Endothelial cell of umbilical vein (primary cell): ENCODE data around the gene FER. TPM values are rescaled to one million over a fixed set of nuclear protein-coding genes. Genes with fewer than 3 reads are reported as not detected.

Source experiments
- BruUV-seq: library from RNA; stranded (reverse); fragments of 400-500 nt; replicated peaks from 2 replicates; lab custom pipeline; 2021; lab: Mats Ljungman, UMichigan
- CTCF ChIA-PET: fragments of 300-600, 350-600 bp; sonication (Branson Sonifier 250); formaldehyde crosslinking; loops from one replicate; lab custom pipeline; 2021; ENCODE audit warnings: antibody characterized with exemption, inconsistent platforms; lab: Charles Lee
- POLR2A ChIA-PET: fragments of 300-600, 350-600 bp; sonication (Branson Sonifier 250); formaldehyde crosslinking; loops from one replicate; lab custom pipeline; 2021; ENCODE audit warnings: antibody characterized with exemption, inconsistent platforms; lab: Charles Lee
- DNase-seq: peaks from one replicate; pipeline ENCODE4 v3.0.0-alpha.2; 2011; ENCODE audit warnings: low read depth, low spot score
- FAIRE-seq: peaks from 2 replicates; lab custom pipeline; 2011; peaks lifted over from hg19 to GRCh38; lab: Jason Lieb, UNC
- H2AFZ ChIP-seq: 2 replicates; pipeline ENCODE4 v1.6.0; 2012; ENCODE audit warnings: low read depth, low read length, control low read depth, inconsistent platforms
- H3K27ac ChIP-seq: 2 replicates; pipeline ENCODE4 v1.5.1; 2011; ENCODE audit warnings: low read depth, mild to moderate bottlenecking, control low read depth, low read length, moderate library complexity; ENCODE audit not compliant: insufficient read depth
- H3K27me3 ChIP-seq, 2 experiments: 2 replicates each; pipeline versions ENCODE4 v1.6.0 to v1.6.1; 2011; ENCODE audit warnings: low read length in 2 of 2, mixed read lengths in 1 of 2; ENCODE audit not compliant: control insufficient read depth in 2 of 2, insufficient read depth in 2 of 2
- H3K36me3 ChIP-seq, 2 experiments: 2 replicates in 1 of 2; 3 replicates in 1 of 2; pipeline ENCODE4 v1.5.1; 2011; ENCODE audit warnings: low read length in 2 of 2, mild to moderate bottlenecking in 1 of 2, moderate library complexity in 1 of 2; ENCODE audit not compliant: control insufficient read depth in 2 of 2, insufficient read depth in 2 of 2; ENCODE audit errors: extremely low read depth in 1 of 2
- H3K4me1 ChIP-seq: 3 replicates; pipeline ENCODE4 v1.5.1; 2011; ENCODE audit warnings: mild to moderate bottlenecking, low read length; ENCODE audit not compliant: control insufficient read depth, insufficient read depth; ENCODE audit errors: extremely low read depth
- H3K4me2 ChIP-seq: 2 replicates; pipeline ENCODE4 v1.6.1; 2011; ENCODE audit warnings: low read length, control low read depth, mixed read lengths; ENCODE audit not compliant: insufficient read depth
- H3K4me3 ChIP-seq, 3 experiments: fragments of 200-600 bp in 1 of 3; sonication (generic), shearing (Covaris generic) in 1 of 3; replicated peaks in 1 of 3; 2 replicates each; pipeline ENCODE4 v1.5.1; 2011 to 2016; ENCODE audit warnings: control low read depth in 3 of 3, low read length in 3 of 3, mild to moderate bottlenecking in 2 of 3, inconsistent platforms in 1 of 3, low read depth in 1 of 3, moderate library complexity in 1 of 3; ENCODE audit not compliant: insufficient read depth in 1 of 3
- H3K79me2 ChIP-seq: 2 replicates; pipeline ENCODE4 v1.6.0; 2012; ENCODE audit warnings: low read length, inconsistent platforms; ENCODE audit not compliant: control insufficient read depth, insufficient read depth
- H3K9ac ChIP-seq: replicated peaks from 2 replicates; pipeline ENCODE3; 2011; ENCODE audit warnings: low read length, control low read depth; ENCODE audit not compliant: insufficient read depth; ENCODE audit errors: extremely low read depth
- H3K9me1 ChIP-seq: replicated peaks from 3 replicates; pipeline ENCODE4 v1.6.0; 2011; ENCODE audit warnings: mild to moderate bottlenecking, low read length; ENCODE audit not compliant: control insufficient read depth, insufficient read depth; ENCODE audit errors: extremely low read depth
- H3K9me3 ChIP-seq: replicated peaks from 2 replicates; pipeline ENCODE4 v1.5.1; 2012; ENCODE audit warnings: low read length, inconsistent platforms; ENCODE audit not compliant: control insufficient read depth, insufficient read depth
- H4K20me1 ChIP-seq: replicated peaks from 2 replicates; pipeline ENCODE3; 2011; ENCODE audit warnings: mild to moderate bottlenecking, low read length; ENCODE audit not compliant: control insufficient read depth, insufficient read depth; ENCODE audit errors: extremely low read depth
- EZH2 ChIP-seq: IDR thresholded peaks from 2 replicates; pipeline ENCODE4 v1.6.1; 2012; ENCODE audit warnings: borderline replicate concordance, low read depth, mild to moderate bottlenecking, moderate library complexity, low read length, inconsistent platforms; ENCODE audit not compliant: severe bottlenecking
- FOS ChIP-seq: IDR thresholded peaks from 2 replicates; pipeline ENCODE4 v1.6.1; 2011; ENCODE audit warnings: mild to moderate bottlenecking, low read length, moderate library complexity, borderline replicate concordance; ENCODE audit not compliant: insufficient read depth
- GATA2 ChIP-seq: IDR thresholded peaks from 2 replicates; pipeline ENCODE4 v1.7.0; 2011; ENCODE audit warnings: low read depth, mild to moderate bottlenecking, moderate library complexity, mixed read lengths, low read length; ENCODE audit not compliant: insufficient read length, insufficient read depth
- JUN ChIP-seq: IDR thresholded peaks from 2 replicates; pipeline ENCODE4 v1.6.1; 2011; ENCODE audit warnings: borderline replicate concordance, low read depth; ENCODE audit not compliant: insufficient read length, insufficient read depth
- MYC ChIP-seq: IDR thresholded peaks from one replicate; pipeline ENCODE4 v1.6.1; 2011; ENCODE audit warnings: mild to moderate bottlenecking, low read depth, low read length
- POLR2A ChIP-seq: IDR thresholded peaks from 2 replicates; pipeline ENCODE4 v1.6.1; 2012; ENCODE audit warnings: low read depth, mild to moderate bottlenecking, control low read depth, low read length
- POLR2AphosphoS5 ChIP-seq: IDR thresholded peaks from 2 replicates; pipeline ENCODE4 v1.6.1; 2012; ENCODE audit warnings: low read depth, mild to moderate bottlenecking, control low read depth, low read length, moderate library complexity; ENCODE audit not compliant: insufficient read depth
- dilution Hi-C: fragments of 300-500 bp; cut with MboI; formaldehyde crosslinking; loops from one replicate; pipeline ENCODE4 v1.15.0; 2019; ENCODE audit warnings: low sequenced_read_pairs; ENCODE audit not compliant: extremely low pct_ligation_motif_present
- intact Hi-C: fragments of 100-400 bp; cut with micrococcal nuclease; formaldehyde crosslinking; loops from one replicate; pipeline ENCODE4 v1.10.0; 2022
- polyA plus RNA-seq, 4 experiments: library from polyadenylated mRNA; depleted of rRNA in 3 of 4; stranded (reverse) in 3 of 4; unstranded in 1 of 4; fragments of >200 nt; gene quantifications; 2 replicates each; pipeline versions ENCODE4 v1.2.1 to v1.2.3, GENCODE V29; 2011 to 2012; ENCODE audit warnings: missing spikeins in 1 of 4
- total RNA-seq: library from RNA; stranded (reverse); gene quantifications from 2 replicates; pipeline ENCODE4 v1.2.3, GENCODE V29; 2021
- TF ChIP-seq, protein P1 (sequence below), 2 donors: IDR thresholded peaks; 1 replicate in 1 of 2; 2 replicates in 1 of 2; pipeline ENCODE4 v1.5.1; 2011; ENCODE audit warnings: low read length in 2 of 2, mild to moderate bottlenecking in 2 of 2, moderate library complexity in 2 of 2, control low read depth in 1 of 2, inconsistent platforms in 1 of 2, low read depth in 1 of 2; ENCODE audit not compliant: insufficient read depth in 1 of 2; ENCODE audit errors: extremely low read depth in 1 of 2
- TF ChIP-seq, protein P2 (sequence below): IDR thresholded peaks from 2 replicates; pipeline ENCODE4 v1.6.1; 2011; ENCODE audit not compliant: insufficient read depth, insufficient read length

Gene FER
- total and polyA plus RNA-seq, 2 donors (not counting 3 experiments of a cell fraction or from before 2014, with no cell fraction given): 2.3 to 27.5 TPM

DNA sequence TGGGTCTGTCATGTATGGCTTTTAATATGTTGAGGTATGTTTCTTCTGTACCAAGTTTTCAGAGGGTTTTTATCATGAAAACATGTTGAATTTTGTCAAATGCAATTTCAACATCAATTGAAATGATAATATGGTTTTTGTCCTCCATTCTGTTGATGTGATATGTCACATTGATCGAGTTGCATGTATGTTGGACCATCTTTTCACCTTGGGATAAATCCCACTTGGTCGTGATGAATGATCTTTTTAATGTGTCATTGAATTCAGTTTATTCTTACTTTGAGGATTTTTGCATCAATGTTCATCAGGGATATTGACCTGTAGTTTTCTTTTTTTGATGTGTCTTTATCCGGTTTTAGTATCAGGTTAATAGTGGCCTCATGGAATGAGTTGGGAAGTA, 373.5 kb downstream of the FER start:
- intact Hi-C loops: no loop called here
- Histone ChIP-seq H3K9me1 (no peaks in the 10 kb centered on the region), H3K9ac (no peak overlapping the region), H3K79me2 (no peaks in the 10 kb centered on the region), H3K27me3 (no peaks in the 10 kb centered on the region), H3K4me3 (no peak overlapping the region), H4K20me1 (no peaks in the 10 kb centered on the region), H2AFZ (no peak overlapping the region), H3K4me1 (no peaks in the 10 kb centered on the region), H3K27ac (no peak overlapping the region), H3K9me3 (no peaks in the 10 kb centered on the region), H3K36me3 (no peaks in the 10 kb centered on the region), H3K4me2 (no peak overlapping the region)
- FAIRE-seq (no peak), DNase-seq (no peak)
- ChIA-PET CTCF (no interaction called here), POLR2A (no interaction called here)
- TF ChIP-seq GATA2 (no peak), EZH2 (no peak), MYC (no peak), JUN (no peak), FOS (no peak), POLR2A (no peak), POLR2AphosphoS5 (no peak)
- TF ChIP-seq, protein P1, sequence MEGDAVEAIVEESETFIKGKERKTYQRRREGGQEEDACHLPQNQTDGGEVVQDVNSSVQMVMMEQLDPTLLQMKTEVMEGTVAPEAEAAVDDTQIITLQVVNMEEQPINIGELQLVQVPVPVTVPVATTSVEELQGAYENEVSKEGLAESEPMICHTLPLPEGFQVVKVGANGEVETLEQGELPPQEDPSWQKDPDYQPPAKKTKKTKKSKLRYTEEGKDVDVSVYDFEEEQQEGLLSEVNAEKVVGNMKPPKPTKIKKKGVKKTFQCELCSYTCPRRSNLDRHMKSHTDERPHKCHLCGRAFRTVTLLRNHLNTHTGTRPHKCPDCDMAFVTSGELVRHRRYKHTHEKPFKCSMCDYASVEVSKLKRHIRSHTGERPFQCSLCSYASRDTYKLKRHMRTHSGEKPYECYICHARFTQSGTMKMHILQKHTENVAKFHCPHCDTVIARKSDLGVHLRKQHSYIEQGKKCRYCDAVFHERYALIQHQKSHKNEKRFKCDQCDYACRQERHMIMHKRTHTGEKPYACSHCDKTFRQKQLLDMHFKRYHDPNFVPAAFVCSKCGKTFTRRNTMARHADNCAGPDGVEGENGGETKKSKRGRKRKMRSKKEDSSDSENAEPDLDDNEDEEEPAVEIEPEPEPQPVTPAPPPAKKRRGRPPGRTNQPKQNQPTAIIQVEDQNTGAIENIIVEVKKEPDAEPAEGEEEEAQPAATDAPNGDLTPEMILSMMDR (IDR thresholded peaks at IDR 0.05; ENCODE audit: extremely low read depth in 1 of 2, insufficient read depth in 1 of 2, low read depth in 1 of 2, low read length in 2 of 2): no peak
- TF ChIP-seq, protein P2, sequence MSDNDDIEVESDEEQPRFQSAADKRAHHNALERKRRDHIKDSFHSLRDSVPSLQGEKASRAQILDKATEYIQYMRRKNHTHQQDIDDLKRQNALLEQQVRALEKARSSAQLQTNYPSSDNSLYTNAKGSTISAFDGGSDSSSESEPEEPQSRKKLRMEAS: no peak
- dilution Hi-C loops: no loop called here
- no TSS peak for BruUV-seq
